Measurements from ENCODE around the gene MVB12A.

MVB12A gene

GRCh38 chr19:17394891-17395415, 24.9 kb upstream of the MVB12A start:
- TF ChIP-seq FOXP2 (optimal IDR thresholded peaks at IDR 0.05; ENCODE audit: borderline replicate concordance, extremely low read depth, extremely low read length, insufficient read depth) (peak; percentile 49), TAF1 (IDR thresholded peaks at IDR 0.05; ENCODE audit: borderline replicate concordance, insufficient read depth, low read length) (0 out of 2 replicates have a peak, but pooled peaks have one; percentile 15), SIN3A (IDR thresholded peaks at IDR 0.05; ENCODE audit: borderline replicate concordance, insufficient read depth, low read length) (no peak), POLR2AphosphoS5 (IDR thresholded peaks at IDR 0.05; ENCODE audit: low read depth, low read length) (no peak)
- TF ChIP-seq, protein P1, sequence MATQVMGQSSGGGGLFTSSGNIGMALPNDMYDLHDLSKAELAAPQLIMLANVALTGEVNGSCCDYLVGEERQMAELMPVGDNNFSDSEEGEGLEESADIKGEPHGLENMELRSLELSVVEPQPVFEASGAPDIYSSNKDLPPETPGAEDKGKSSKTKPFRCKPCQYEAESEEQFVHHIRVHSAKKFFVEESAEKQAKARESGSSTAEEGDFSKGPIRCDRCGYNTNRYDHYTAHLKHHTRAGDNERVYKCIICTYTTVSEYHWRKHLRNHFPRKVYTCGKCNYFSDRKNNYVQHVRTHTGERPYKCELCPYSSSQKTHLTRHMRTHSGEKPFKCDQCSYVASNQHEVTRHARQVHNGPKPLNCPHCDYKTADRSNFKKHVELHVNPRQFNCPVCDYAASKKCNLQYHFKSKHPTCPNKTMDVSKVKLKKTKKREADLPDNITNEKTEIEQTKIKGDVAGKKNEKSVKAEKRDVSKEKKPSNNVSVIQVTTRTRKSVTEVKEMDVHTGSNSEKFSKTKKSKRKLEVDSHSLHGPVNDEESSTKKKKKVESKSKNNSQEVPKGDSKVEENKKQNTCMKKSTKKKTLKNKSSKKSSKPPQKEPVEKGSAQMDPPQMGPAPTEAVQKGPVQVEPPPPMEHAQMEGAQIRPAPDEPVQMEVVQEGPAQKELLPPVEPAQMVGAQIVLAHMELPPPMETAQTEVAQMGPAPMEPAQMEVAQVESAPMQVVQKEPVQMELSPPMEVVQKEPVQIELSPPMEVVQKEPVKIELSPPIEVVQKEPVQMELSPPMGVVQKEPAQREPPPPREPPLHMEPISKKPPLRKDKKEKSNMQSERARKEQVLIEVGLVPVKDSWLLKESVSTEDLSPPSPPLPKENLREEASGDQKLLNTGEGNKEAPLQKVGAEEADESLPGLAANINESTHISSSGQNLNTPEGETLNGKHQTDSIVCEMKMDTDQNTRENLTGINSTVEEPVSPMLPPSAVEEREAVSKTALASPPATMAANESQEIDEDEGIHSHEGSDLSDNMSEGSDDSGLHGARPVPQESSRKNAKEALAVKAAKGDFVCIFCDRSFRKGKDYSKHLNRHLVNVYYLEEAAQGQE (IDR thresholded peaks at IDR 0.05; ENCODE audit: insufficient read depth in 1 of 2, low read depth in 2 of 2, low read length in 2 of 2), result no peak

GRCh38 chr19:17398902-17399527, 20.8 kb upstream of the MVB12A start:
- TF ChIP-seq TAF1 (IDR thresholded peaks at IDR 0.05; ENCODE audit: borderline replicate concordance, insufficient read depth, low read length), result no peak
- TF ChIP-seq POLR2AphosphoS5 (IDR thresholded peaks at IDR 0.05; ENCODE audit: low read depth, low read length), result no peak

GRCh38 chr19:17401628-17402027, 18.2 kb upstream of the MVB12A start:
- TF ChIP-seq FOXP2 (optimal IDR thresholded peaks at IDR 0.05; ENCODE audit: borderline replicate concordance, extremely low read depth, extremely low read length, insufficient read depth), result no peak
- no peak for TF ChIP-seq SIN3A (IDR thresholded peaks at IDR 0.05; ENCODE audit: borderline replicate concordance, insufficient read depth, low read length)
- no peak for TF ChIP-seq POLR2AphosphoS5 (IDR thresholded peaks at IDR 0.05; ENCODE audit: low read depth, low read length)
- no peak for TF ChIP-seq TAF1 (IDR thresholded peaks at IDR 0.05; ENCODE audit: borderline replicate concordance, insufficient read depth, low read length)
- TF ChIP-seq, protein P1 (IDR thresholded peaks at IDR 0.05; ENCODE audit: insufficient read depth in 1 of 2, low read depth in 2 of 2, low read length in 2 of 2), result no peak

DNA sequence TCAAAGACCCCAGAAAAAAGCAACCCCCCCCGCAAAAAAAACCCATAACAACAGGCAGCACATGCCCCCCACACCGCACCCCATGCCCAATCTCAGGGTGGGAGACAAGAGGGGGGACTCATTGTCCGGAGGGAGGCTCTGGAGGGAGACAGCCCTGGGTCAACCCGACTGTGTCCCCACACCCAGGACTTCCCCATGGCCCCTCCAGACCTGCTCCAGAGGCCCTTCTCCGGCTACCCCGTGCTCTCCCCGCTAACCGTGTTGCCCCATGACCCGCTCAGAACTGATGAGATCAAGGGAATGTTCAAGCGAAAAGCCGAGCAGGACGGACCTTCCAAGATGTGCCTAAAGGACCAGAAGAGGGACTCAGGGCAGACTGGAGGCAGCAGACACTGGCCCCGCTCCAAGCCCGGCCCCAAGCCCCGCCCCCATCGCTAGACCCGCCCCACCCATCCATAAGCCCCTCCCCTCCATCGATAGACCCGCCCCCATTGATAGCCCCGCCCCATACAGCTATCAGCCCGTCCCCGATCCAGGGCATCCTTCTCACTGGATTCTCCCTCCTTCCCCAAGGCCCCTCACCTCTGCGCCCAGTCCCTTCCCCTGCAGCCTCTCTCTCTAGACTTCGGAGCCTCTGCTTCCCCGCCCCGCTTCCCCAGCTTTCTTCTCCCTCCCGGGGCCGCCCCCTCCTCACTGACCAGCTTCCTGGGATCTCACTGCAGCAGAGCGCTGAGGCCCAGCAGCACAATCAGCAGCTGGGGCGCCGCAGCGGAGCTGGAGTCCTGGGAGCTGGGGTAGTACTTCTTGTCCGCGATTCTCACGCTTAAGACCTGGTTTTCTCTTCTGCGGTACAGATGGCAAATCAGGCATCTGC, 16.6 kb upstream of the MVB12A start:
- TF ChIP-seq, protein P1 (IDR thresholded peaks at IDR 0.05; ENCODE audit: insufficient read depth in 1 of 2, low read depth in 2 of 2, low read length in 2 of 2), result no peak

DNA sequence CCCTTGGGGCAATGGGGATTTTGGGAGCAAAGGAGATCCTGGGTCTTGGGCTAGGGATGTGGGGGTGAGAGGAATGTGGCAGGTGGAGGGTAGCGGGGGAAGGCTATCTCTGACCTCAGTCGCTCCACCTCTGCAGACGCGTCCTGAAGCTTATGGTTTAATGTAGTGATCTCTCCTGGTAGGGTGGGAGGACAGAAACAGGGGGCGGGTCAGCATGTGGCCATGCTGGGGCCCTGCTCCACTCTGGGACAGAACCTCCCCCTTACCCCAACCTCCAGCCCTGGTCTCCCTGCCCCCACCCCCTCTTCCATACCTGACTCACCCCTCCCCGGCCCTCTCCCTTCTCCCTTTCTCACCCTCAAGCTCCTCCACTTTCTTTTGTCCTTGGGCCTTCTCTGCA, 15.8 kb upstream of the MVB12A start:
- no peak for TF ChIP-seq SIN3A (IDR thresholded peaks at IDR 0.05; ENCODE audit: borderline replicate concordance, insufficient read depth, low read length)
- no peak for TF ChIP-seq TAF1 (IDR thresholded peaks at IDR 0.05; ENCODE audit: borderline replicate concordance, insufficient read depth, low read length)
- TF ChIP-seq FOXP2 (optimal IDR thresholded peaks at IDR 0.05; ENCODE audit: borderline replicate concordance, extremely low read depth, extremely low read length, insufficient read depth), result no peak
- TF ChIP-seq, protein P1 (IDR thresholded peaks at IDR 0.05; ENCODE audit: insufficient read depth in 1 of 2, low read depth in 2 of 2, low read length in 2 of 2), result no peak
- no peak for TF ChIP-seq POLR2AphosphoS5 (IDR thresholded peaks at IDR 0.05; ENCODE audit: low read depth, low read length)

All from PFSK-1 (cell line).